HG02973 (cell line): ENCODE results near the gene MRGPRF.

Source experiments
- ATAC-seq: cut with Tn5 transposase; IDR thresholded peaks from one replicate; pipeline ENCODE4 v1.9.1; 2021; ENCODE audit warnings: moderate library complexity; ENCODE audit not compliant: unreplicated experiment

The MRGPRF gene

DNA sequence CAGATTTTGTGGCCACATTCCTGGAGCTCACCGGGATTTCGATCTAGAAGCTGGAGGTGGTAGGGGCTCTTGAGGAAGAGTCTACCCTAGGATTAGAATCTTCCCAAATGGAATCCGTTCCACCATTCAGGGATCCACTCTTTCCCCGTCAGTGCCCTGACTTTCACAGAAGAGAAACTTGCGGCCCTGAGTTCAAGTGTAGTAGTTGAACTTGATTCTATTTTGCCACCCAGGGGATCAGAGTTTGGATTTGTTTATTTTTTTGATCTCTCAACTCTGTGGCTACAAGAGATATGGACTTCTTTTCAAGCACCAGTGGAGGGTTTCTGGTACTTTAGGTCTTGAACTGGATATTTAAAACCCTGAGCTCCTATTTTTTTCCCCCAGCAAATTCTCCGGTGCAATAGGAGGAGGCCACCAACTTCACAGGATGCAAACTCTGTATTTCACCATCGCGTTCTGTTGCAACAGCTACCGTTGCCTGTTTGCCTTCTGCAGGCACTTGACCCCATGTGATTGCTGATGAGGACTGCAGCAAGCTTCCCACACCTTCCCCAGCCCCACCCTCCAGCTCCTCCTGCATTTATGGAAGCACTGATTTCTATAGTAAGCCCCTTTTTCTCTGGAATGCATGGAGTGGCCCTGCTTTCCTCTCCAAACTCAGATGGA lies 14.8 kb upstream of the MRGPRF start:
- no peak for ATAC-seq

DNA sequence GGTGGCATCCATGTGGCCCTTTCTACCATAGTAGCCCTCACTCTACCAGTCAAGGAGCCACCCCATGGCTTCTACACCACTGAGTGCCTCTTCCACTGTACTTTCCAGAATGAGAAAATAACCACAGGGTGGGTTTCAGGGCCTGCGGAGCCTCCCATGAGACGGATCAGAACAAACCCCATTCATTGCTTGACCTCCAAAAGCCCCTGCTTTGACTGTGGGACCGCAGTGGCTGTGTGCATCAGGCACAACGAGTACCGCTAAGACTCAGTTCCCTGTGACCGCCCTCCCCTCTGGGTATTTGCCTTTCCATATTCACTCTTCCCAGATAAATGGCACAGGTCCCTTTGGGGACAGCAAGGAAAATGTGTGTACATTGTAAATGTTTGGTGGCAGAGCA lies 11.5 kb upstream of the MRGPRF start:
- no peak for ATAC-seq

DNA sequence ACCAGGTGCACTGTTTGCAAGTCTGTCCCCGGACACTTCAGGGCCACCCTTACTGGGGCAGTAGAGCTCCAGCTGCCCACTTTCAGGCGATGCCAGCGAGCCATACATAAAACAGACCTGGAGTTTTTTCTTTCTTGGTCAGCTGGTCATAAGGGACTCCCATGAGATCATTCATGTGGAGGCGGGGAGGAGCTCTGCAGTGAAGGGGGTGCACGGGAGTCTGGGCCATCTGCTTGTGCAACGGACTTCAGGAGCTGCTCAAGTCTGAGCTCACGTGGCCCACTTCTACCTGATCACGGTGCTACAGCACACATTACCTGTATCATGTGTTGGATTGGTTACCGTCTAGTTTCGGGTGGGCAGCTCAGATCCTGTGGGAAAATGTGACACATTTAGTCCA lies 9.2 kb upstream of the MRGPRF start:
- ATAC-seq: no peak

DNA sequence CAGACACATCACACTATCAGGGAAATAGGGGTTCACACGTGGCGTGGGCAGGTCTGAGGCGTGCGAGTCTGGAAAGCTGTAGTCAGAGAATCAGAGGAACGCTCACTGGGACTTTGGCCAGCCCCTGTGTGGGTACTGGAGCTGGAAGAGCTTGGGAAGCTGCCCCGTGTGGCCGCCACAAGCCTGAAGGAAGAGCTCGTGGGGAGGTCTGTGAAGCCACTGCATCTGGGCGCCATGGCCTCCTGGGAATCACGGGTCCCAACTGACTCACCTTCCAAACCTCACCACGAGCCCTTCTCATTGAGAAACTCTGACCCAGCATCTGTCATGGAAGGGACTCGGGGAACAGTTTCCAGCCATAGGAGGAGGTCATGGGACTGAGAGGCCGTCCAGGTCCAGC lies 5.9 kb upstream of the MRGPRF start:
- no peak for ATAC-seq

DNA sequence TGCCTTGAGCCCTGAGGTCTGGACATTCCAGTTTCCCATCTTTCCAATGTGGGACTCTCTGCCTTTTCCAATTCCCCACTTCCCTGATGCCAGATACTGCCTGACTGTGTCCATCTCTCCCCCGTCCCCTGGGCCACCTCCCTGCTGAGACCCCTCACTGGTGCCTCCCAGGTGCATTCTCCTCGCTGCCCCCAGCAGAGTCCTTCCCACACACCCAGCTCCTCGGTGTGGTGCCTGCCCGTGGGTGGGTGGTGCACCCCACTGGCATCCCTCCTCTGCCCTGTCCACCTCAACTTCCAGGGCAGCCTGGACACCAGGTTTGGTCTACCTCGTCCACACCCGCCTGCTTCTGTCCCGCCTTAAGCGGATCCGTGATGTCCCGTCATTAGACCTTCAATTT lies 4.9 kb upstream of the MRGPRF start:
- no peak for ATAC-seq

DNA sequence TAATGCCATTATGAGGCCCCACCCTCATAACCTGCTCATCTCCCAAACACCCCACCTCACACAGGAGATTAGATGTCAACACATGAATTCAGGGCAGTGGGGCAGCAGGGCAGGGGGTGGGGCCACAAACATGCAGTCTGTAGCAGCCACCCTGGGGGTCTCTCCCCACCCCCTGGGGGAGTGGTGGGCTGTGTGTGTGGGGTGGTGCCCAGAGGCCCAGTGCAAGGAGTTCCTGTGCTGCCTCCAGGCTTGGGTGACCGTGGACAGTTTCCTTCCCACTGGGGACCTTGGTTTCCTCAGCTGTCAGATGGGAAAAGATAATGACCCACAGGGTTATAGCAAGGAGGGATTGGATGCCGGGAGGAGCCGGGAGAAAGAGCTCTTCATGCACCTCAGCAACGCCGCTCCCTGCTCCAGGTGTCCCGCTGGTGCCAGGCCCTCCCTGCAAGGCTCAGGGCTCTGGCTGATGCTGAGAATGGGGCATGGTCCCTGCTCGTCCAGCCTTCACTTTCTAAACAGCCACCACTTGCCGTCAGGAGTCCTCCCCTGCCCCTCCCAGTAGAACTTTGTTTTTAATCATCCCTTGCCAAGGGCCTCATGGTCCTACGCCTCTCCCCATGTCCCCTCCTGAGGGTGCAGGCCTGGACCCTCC lies 2.0 kb upstream of the MRGPRF start:
- ATAC-seq: no peak

DNA sequence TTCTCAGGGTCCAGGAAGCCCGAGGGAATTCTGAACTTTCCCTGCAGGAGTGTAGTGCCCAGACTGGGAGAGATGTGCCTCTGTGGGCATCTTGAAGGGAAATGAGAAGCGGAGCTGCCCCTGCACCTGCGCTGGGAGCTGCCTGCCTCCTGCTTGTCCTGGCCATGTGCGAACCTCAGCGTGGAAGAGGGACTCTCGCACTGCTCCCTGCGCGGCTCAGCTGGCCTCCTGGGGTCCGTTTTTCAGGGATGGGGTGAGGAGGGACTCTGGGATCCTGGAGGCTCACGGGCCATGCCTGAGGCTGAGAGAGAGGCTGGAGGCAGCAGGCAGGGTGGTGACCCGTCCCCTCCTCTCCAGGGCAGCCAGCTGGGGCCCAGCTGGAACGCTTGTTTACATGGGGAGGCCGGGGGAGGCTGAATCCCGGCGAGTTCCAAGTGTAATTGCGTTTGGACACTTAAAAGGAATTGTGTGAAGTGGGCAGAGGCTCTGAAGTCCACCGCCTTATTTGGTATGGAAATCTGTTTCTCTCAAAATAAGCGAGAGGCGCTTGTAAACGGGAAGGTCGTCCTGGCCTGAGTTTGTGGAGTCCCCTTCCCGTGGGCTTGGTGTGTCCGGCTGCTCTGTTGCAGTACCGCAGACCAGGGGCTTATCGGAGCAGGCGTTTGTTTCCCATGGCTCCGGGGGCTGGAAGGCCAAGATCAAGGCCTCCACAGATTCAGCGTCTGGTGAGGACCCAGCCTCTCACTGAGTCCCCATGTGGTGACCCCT lies 1.2 kb upstream of the MRGPRF start:
- no peak for ATAC-seq

DNA sequence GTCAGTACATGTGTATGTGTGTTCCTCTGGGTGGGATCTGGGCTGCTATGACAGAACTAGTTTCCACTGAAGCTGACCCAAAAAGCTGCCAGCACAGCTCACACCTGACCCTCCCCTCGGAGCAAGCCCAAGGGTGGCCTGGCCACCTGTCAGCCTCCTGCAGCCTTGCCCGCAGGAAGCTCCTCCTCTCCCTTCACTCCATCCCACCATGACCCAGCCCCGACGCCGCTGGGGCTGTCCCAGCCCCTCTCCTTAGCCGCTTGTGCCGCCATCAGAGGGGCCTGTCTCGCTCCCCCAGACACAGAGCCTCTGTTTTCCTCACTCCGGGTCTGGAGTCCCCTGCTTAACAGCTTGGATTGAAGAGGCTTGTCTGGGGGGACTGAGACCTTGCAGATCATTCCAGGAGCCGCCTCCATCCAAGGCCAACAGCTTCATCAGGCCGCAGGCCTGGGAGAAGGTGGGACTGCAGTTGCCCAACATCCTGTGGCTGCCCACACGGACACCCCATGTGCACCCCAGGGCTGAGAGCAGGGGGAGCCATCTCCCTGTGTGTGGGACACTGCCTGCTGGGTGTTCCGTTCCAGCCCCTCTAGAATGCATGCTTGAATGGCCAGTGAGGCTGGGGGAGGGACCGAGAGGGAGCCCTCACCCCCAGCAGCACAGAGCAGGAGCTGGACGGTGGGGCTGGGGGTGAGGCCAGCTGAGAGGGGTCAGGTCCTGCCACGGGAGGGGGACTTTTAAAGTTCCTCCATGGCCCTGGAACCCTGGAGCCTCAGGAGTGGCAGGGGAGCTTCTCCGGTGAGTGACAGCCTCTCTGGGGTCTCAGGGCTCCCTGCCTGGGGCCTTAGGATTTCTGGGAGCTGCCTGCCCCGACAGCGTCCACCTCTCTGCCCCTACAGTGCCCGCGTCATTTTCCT lies 696 bp downstream of the MRGPRF start:
- ATAC-seq: no peak

DNA sequence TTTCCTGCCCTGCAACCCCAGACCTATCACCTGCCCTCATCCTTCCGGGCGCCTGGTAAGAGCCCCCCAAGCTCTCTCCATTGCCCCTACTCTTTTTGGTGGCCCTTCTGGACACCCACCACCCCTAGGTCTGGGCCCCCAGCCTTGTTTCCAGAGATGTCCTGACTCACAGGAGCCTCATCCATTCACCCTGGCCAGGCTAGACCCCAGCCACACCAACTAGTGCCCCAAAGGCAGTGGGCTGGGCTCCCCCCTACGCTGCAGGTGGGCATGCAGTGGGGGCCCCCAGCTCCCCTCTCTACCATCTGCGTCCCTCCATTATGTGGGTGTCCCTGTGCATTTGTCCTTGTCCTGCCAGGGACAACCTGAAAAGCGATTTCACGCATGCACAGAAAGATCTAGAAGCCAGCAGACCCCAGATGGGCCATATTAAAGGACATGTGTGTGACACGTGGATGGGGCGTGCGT lies 1.4 kb downstream of the MRGPRF start:
- no peak for ATAC-seq

DNA sequence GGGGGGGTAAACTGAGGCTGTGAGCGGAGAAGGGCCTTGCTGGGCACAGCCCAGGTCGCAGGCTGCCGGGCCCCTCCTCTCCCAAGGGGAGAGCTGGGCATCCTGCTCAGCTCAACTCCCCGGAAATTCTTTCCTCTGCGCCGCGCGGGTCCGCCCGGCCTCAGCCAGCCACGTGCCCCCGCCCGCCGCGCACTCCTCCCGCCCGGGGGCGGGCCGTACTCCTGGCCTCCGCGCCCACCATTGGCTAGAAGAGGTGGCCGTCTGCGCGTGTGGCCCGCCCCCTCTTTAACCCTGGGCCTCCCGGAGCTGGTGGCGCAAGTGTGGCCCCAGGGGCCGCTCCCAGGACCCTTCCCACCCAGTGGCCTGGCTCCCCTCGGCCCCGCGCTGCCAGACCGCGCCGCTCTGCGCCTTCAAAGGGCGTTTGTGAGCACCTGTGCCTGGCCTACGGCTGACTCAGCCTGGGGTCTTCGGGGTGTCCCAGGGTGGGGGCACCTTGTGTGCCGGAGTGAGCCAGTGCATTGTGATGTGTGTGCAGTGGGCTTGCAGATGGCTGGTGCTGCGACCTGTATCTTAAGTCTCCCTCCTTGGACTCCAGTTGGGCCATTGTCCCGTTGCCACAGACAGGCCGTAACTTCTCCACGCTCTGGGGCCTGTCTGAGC lies 2.0 kb downstream of the MRGPRF start:
- ATAC-seq: no peak

DNA sequence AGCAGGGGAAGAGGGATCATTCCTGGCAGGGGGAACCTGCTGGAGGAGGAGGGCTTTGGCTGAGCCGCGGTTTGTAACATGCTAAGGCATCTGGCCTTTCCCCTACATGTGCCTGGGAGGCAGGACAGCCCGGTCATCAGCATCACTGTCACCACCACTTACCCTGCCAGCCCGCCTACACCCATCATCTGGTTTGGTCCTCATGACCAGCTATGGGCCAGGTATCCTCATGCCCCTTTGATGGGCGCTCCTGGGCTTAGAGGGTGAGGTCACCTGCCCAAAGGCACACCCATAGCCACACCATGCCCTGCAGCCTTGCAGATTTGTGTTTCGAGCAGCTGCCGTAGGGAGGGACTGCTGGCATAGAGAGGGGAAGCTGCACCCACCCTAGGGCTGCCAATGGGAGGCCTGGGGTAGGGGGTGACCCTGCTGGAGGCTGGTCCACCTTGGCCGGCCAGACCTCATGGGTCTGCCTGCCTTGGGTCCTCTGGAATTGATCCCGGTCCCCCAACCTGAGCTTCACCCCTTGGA lies 2.6 kb downstream of the MRGPRF start:
- ATAC-seq: no peak

DNA sequence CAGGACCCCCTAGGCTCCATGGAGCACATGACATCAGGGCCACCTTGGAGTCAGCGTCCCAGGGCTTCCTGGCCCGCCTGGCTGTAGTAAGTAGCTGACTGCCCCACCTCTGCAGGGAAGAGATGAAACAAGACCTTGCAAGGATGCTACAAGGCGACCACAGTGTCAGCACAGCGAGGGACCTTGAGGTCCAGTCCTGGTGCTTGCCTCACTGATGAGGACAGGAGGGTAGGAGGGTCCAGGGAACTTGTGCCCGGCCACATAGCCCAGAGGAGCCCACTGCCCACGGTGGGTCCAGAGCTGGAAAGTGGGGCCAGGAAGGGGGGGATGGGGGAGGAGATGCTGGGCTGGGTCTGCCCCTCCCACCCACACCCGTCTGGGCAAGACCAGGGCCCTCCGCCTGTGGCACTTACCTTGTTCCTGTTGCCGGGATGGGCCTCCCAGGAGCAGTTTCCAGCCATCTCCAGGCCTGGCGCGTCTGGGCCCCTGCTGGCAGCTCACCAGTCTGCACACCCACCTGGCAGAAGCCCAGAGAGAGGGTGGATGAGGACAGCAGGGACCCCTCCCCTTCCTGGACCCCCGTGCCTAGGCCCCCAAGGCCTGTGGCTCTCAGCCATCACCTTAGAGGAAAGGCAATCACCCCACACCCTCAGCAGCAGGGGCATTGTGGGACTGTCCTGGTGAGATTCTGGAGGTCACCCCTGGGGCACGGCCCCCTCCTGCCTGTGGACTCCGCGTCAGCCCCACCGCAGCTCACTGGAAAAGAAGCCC lies 3.4 kb downstream of the MRGPRF start:
- no peak for ATAC-seq

DNA sequence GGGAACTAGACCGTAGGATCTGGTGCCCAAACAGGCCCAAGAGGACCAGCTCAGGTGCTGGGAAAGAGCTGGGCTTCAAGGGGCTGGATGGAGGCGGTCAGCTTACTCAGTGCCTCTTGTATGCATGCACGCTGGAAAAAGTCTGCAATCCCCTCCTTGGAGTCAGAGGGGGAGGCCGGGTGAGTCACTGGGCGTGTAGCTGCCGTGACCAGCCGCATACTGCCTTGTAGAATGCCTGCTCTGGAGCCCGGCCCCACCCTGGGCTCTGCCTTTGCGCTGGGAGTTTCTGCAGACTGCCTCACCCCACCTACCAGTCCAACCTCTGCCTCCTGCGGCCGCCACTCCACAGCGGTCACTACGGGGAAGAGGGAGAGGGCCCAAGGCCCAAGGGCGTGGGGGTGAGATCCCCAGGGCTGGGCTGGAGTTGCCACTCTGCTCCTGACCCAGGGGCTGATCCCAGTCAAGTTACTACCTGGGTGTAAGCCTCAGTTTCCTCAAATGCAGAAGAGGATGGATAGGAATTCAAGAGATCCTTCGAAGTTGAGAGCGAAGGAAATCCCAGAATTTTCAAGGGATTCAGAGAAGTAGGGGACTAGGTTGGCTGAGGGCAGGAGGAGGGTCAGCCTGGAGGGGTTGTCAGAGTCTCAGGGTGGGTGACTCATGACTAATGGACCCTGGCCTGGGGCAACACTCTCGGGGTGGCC lies 4.2 kb downstream of the MRGPRF start:
- ATAC-seq: no peak

DNA sequence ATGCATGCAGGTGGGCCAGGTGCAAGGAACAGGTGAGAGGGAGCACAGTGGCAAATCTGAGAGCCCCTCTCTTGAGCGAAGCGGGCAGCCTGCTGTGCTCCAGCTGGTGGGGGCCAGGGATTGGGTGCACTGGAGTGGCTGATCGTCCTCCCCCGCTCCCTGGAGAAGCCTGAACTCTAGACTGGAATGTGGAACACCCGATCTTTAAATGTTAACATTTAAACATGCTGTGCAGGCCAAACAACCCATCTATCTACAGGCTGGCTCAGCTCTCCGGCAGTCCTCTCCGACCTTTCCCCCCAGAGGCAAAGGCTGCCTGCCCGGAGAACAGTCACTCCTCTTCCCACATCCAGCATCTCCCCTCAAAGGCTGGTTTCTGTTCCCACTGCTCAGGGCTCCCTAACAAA lies 5.1 kb downstream of the MRGPRF start:
- ATAC-seq: no peak

DNA sequence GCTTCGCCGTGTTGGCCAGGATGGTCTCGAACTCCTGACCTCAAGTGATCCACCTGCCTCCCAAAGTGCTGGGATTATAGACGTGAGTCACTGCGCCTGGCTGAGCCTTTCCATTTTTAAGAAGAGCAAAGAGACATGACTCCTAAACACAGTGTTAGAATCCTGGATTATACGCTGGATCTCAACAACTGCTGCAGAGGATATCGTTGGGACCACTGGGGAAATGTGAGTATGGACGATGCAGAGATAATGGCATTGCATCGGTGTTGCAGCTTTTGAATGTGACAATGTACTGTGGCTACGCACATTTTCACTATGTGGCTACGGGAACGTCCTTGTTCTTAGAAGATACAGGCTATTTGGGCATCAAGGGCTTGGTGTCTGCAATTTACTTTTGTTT lies 6.2 kb downstream of the MRGPRF start:
- no peak for ATAC-seq

DNA sequence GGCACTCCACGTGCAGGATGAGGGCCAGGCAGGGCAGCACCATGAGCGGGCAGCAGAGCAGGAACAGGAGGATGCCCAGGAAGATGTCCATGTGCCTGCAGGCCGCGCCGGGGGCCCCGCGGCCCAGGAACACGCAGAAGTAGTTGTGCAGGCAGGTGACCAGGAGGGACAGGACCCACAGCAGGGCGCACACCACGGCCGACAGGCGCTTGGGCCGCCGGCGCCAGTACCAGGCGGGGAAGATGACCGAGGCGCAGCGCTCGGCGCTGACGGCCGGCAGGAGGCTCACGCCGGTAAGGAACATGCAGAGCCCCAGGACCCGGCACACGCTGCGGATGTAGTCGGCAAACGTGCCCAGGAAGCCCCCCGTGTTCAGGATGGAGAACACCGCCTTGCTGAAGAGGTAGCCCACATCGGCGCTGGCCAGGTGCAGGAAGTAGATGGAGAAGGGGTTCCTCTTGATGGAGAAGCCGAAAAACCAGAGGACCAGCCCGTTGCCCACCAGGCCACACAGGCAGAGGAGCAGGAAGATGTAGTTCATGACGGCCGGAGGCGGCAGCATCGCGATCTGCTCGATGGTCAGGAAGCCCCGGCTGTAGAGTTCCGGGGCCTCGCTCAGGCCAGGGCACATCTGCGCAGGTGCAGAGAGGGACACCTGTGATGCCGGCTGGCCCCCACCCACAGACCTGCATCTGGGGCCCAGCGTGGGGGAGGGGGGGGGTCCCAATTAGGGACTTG lies 7.2 kb downstream of the MRGPRF start:
- ATAC-seq: no peak

DNA sequence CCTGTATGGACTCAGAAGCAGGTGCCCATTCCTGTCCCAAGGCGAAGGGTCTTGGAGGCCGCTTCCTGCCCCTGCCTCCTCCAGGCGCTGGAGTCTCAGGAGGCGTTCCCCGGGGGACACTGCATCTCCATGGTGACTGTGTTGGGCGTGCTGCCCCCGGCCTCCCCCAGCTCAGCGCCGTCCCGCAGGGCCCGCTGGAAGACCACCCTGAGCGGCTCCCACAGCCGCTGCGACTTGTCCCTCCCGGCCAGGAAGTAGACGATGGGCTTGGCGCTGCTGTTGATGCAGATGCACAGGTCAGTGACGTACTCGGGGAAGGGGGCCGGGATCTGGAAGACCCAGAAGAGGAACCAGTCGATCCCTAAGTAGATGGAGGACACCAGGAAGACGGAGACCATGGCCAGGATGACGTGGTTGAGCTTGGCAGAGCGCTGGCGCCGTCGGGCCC lies 7.8 kb downstream of the MRGPRF start:
- ATAC-seq: no peak
